Activated CD8-positive, alpha-beta memory T cell treated with anti-CD3 and anti-CD28 coated beads for 1 hour (primary cell): ENCODE results near the gene IQUB.
"Not testable (repeated sequence)": the region's sequence is repeated elsewhere in the genome, so short reads cannot be mapped to it uniquely, and the experiment has no call there.

Experiments used
- DNase-seq, 2 donors: peaks; one replicate each; pipeline ENCODE4 v3.0.0-alpha.2; 2020; ENCODE audit warnings: low read depth in 1 of 2; ENCODE audit errors: extremely low read depth in 1 of 2

The IQUB gene

GRCh38 chr7:123423622-123424021 lies 110.8 kb downstream of the IQUB start:
- DNase-seq: no peak

DNA sequence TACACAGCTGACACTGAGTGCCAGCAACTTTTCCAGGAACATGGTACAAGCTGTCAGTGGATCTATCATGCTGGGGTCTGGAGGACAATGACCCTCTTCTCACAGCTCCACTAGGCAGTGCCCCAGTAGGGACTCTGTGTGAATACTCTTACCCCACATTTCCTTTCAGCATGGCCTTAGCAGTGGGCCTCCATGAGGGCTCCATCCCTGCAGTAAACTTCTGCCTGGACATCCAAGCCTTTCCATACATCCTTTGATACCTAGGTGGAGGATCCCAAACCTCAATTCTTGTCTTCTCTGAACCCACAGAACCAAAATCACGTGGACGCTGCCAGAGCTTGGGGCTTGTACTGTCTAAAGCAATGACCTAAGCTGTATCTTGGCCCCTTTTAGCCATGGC lies 116.8 kb downstream of the IQUB start:
- DNase-seq: no peak

GRCh38 chr7:123415625-123416024 lies 118.8 kb downstream of the IQUB start:
- DNase-seq: no peak

DNA sequence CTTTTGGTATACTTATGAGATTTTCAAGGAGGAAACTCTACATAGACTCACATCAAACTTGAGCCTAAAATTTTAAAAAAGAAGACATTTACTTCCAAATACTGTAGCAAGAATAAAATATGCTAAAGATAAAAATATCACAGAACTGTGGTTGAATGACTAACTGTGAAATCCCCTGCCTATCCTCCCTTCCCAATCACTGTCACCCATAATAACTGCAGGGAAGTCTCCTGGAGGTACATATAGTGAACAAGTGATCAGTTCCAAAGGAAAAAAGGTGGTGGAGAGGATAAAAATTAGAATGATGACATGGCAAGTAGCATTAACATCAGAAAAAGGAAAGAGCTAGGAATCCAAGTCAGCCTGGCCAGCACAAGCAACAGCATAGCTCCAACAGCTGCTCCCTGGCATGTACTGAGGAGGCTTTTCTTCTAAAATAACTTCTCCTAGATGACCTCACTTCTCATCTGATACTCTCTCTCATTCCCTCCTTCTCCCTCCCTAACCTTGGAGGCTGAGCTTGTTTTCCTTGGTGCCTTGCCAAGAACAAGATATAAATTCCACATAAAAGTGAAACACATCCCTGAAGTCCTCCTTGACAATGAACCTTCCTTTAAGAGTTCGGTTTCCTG lies 124.0 kb downstream of the IQUB start:
- DNase-seq: no peak

- DNase-seq: not testable (repeated sequence)
These were observed 126.4 kb downstream of the IQUB start for GRCh38 chr7:123407951-123408350.
